GM13976 (cell line): Measurements from ENCODE around the gene KCNC2.
A peak's percentile ranks its signal among the peaks of the same experiment; 100 is the strongest.

ENCODE experiments used
- DNase-seq: peaks from one replicate; pipeline ENCODE4 v3.0.0; 2012; ENCODE audit warnings: low spot score
- CTCF ChIP-seq: IDR thresholded peaks from 2 replicates; pipeline ENCODE4 v1.5.1; 2012; ENCODE audit warnings: borderline replicate concordance, mild to moderate bottlenecking; ENCODE audit not compliant: insufficient read depth; ENCODE audit errors: extremely low read depth, missing control alignments, control extremely low read depth
- in situ Hi-C: fragments of 300-500 bp; cut with MboI; formaldehyde crosslinking; loops from one replicate; pipeline ENCODE4 v1.12.0; 2022; ENCODE audit warnings: low sequenced_read_pairs, mixed read lengths, inconsistent platforms; ENCODE audit not compliant: unreplicated experiment

Gene KCNC2

DNA sequence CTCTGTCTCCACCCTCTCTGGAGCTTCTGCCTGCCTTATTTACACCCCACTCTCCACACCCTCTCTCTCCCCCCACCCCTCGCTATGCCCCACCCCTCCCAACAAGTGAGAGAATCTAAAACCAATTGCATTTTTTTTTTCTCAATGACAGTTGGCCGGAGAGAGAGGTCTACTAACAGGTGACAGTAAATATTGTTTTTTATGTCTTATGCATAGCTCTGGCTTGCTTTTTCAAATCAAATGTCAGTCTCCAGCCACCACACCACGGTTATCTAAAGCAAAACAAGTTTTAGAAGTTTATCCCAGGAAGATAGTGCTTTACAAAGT lies at the start of gene KCNC2:
KCNC2 (minus strand) TSS at position 28 of the 327 bp plus-strand sequence.
- in situ Hi-C loops = no loop called here
- TF ChIP-seq CTCF = no peak

GRCh38 chr12:75259143-75259542 lies 49.5 kb upstream of the KCNC2 start:
- no peak for DNase-seq
- no peak for TF ChIP-seq CTCF
- in situ Hi-C loops = no loop called here

More for the DNA sequence above, at the start of gene KCNC2:
- no peak for DNase-seq

- in situ Hi-C loops = no loop called here
- DNase-seq = no peak
- TF ChIP-seq CTCF = no peak
Observed at GRCh38 chr12:75257510-75257909, 47.9 kb upstream of the KCNC2 start.

DNA sequence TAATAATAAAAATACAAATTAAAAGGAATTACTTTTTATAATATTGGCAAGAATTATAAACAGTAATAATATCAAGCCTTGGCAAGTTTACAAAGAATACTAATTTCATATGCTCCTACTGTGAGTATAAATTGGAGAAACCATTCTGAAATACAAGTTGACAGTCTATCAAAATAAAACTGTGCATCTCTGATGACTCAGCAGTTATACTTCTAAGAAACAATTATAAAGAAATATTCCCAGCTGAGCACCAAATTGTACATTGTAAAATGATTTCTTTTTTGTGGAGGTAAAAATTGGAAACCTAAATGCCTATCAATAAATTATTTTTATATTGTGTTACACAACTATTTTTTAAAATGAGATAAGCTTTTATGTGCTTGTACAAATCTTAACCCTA lies 35.5 kb upstream of the KCNC2 start:
- in situ Hi-C loops = no loop called here
- DNase-seq = no peak
- TF ChIP-seq CTCF = no peak

- no peak for TF ChIP-seq CTCF
- DNase-seq = peak; percentile 1
- in situ Hi-C loops = no loop called here
Observed at GRCh38 chr12:75239987-75240386, 30.3 kb upstream of the KCNC2 start.

GRCh38 chr12:75236206-75236605 lies 26.6 kb upstream of the KCNC2 start:
- TF ChIP-seq CTCF = no peak
- in situ Hi-C loops = no loop called here

GRCh38 chr12:75227132-75227531 lies 17.5 kb upstream of the KCNC2 start:
- in situ Hi-C loops = no loop called here
- no peak for TF ChIP-seq CTCF
- no peak for DNase-seq

More at GRCh38 chr12:75236206-75236605, 26.6 kb upstream of the KCNC2 start:
- no peak for DNase-seq
